22Rv1 (cell line): ENCODE measurements around the gene MLX.

Source experiments
- ZFX ChIP-seq: fragments of 450-650 bp; IDR thresholded peaks from 2 replicates; pipeline ENCODE4 v1.6.1; 2017; ENCODE audit warnings: antibody characterized with exemption, borderline replicate concordance
- TF ChIP-seq, protein P1 (sequence below): fragments of 450-650 bp; IDR thresholded peaks from 2 replicates; pipeline ENCODE4 v1.5.1; 2017; ENCODE audit warnings: mild to moderate bottlenecking

DNA sequence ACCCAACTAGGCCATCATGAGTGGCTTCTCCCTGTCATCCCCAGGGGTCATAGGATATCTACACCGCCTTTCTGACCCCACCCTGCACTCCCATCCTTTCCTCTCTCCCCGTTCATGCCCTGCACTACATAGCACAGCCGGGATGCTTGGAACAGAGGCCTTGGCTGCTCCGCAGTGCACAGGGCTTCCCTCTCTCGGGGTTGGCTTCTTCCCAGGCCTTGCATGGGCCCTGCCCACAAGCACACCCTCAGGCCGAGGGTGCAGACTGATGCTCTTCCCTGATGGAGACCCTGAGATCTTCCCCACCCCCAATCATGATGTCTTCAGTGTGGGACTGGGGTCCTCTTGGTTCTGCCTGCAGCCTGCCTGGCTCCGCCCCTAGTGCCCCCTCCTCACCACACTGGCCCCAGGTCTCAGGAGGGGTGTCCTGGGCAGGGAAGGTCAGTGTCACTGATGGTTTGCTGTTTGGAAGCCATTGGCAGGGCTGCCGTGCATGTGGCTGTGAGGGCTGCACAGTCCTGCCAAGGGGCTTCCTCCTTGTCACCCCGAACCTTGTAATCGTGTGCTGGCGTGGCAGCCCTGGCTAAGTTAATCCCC is 45.1 kb upstream of the MLX start:
- TF ChIP-seq, protein P1, sequence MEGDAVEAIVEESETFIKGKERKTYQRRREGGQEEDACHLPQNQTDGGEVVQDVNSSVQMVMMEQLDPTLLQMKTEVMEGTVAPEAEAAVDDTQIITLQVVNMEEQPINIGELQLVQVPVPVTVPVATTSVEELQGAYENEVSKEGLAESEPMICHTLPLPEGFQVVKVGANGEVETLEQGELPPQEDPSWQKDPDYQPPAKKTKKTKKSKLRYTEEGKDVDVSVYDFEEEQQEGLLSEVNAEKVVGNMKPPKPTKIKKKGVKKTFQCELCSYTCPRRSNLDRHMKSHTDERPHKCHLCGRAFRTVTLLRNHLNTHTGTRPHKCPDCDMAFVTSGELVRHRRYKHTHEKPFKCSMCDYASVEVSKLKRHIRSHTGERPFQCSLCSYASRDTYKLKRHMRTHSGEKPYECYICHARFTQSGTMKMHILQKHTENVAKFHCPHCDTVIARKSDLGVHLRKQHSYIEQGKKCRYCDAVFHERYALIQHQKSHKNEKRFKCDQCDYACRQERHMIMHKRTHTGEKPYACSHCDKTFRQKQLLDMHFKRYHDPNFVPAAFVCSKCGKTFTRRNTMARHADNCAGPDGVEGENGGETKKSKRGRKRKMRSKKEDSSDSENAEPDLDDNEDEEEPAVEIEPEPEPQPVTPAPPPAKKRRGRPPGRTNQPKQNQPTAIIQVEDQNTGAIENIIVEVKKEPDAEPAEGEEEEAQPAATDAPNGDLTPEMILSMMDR, result no peak
- TF ChIP-seq ZFX, result no peak
